ENCODE measurements around the gene SPATA46. TPM values are rescaled to one million over a fixed set of nuclear protein-coding genes. Genes with fewer than 3 reads are reported as not detected.

The SPATA46 gene
- total and polyA plus RNA-seq, 9 of the 15 experiments (the other 6 are each of a cell fraction or from before 2014, with no cell fraction given): 0.04 to 0.11 TPM; not detected in 7

DNA sequence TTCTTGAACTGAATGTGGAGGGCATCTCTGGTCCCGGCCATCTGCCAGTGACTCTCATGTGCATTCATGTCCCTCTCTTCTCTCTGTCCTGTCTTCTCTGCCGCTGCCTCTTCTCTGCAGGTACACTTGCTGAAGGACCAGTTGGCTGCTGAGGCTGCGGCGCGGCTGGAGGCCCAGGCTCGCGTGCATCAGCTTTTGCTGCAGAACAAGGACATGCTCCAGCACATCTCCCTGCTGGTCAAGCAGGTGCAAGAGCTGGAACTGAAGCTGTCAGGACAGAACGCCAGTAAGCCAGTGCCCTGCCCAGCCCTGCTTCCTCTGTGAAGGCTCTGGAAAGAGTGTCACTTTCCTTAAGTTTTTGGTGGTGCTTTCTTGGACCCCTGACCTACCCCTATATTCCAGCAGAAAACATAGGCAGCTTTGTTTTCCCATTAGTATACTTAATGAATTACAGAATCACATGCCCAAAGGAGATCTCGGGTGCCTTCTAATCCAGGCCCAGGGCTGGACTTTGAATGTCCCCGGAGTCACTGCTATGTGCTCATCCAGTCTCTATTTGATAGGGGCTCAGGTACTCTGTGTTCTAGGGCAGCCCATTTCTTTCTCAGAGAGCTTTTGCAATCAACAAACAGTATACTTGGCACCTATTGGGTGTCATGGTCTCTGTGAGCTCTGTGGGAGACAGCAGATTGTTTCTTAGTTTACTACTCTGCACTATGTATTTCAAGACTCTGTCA, 11.2 kb downstream of the SPATA46 start:
- POLR2A ChIA-PET: interaction anchor here (0.7 kb wide), 1 partner anchor 22 kb away, joined by 4 read pairs; no protein-coding TSS in a partner anchor
- H3K9me3 ChIP-seq (replicated peaks; ENCODE audit: control insufficient read depth, insufficient read depth, low read depth, low read length): no peaks in the 10 kb centered on the region
- CTCF ChIA-PET (ENCODE audit: low intra/inter-chr PET ratio): no interaction called here
- H3K4me3 ChIP-seq: no peak overlapping the region
- no peak overlapping the region for H3K4me2 ChIP-seq (ENCODE audit: insufficient read depth, low read length)
- whole genome bisulfite sequencing (ENCODE audit: insufficient coverage, low coverage, missing lambda C conversion rate): 74% methylated on average over 9 of the region's 10 CpGs
- no peaks in the 10 kb centered on the region for H3K79me2 ChIP-seq (ENCODE audit: control insufficient read depth, insufficient read depth, low read length)
- H3K4me1 ChIP-seq (replicated peaks in 1 of 2; ENCODE audit: control insufficient read depth in 2 of 2, insufficient read depth in 2 of 2, low read length in 2 of 2): peaks cover 13 to 15% of the 10 kb centered on the region in 2 experiments; a peak in 4 of 5 replicates
- no peaks in the 10 kb centered on the region for H3K27me3 ChIP-seq (ENCODE audit: control insufficient read depth in 2 of 2, insufficient read depth in 2 of 2, low read length in 2 of 2)
- H4K20me1 ChIP-seq (replicated peaks; ENCODE audit: control insufficient read depth, insufficient read depth, low read length): no peaks in the 10 kb centered on the region
- in situ Hi-C loops (cut with MboI): no loop called here
- H3K9me1 ChIP-seq (ENCODE audit: control insufficient read depth, insufficient read depth, low read length): no peaks in the 10 kb centered on the region
- no TSS peak for BruUV-seq (replicated peaks)
- intact Hi-C loops (cut with micrococcal nuclease): no loop called here
- no peak for DNase-seq (ENCODE audit: extremely low read depth in 1 of 4, low spot score in 3 of 4)
- no peak overlapping the region for H2AFZ ChIP-seq (ENCODE audit: low read depth, low read length)
- no peaks in the 10 kb centered on the region for H3K36me3 ChIP-seq (ENCODE audit: control insufficient read depth, insufficient read depth, low read length)
- FAIRE-seq: no peak
- ATAC-seq: no peak
- TF ChIP-seq, protein P1, sequence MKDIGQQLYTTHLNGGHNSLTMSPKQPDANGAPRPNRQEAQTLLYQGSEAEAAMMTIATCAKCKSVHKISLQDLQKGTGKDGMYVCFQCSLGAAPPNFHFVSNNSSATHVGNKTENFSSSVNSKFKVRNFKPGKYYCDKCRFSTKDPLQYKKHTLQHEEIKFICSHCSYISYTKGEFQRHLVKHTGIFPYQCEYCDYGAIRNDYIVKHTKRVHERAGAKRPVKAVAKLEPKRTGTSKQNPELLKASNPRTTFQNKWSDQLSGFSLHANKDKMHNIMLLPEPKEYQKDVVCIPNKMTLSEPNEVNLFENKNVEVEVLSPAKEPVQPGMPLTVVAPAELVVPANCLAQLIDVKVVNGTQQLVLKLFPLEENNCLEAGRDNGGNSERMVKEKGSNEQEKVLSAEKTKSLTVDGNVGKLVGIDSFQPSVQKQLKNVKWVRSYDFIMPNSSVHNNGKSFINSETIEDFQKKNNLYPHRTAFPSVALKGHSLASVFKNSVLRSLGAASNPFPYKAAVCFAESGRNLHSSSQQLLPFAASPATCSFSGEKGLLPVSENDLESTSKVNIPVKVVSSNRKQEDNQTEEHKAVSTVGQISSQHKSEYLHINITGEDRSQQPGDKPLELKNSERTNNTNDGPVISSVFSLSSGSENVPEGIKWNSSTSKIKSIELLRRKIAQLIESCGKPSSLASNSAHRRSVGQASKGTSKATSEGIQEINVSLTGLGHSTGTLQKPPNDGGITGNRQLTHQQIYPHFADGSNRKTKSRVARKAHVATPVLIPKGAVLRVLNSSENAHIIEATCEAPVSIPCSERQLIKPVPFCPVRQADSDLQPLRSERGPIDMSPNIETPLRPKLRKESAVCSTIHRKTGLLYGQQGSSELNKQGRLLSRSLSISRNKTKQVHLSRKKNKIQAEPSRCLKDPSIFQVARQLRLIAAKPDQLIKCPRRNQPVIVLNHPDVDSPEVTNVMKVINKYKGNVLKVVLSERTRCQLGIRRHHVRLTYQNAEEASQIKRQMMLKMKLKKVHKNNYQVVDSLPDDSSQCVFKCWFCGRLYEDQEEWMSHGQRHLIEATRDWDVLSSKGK (CRISPR knock-in tag; IDR thresholded peaks at IDR 0.05): no peak
- no peak for TF ChIP-seq ETV5 (CRISPR knock-in tag; IDR thresholded peaks at IDR 0.05; ENCODE audit: low read depth)
- H3K9ac ChIP-seq (ENCODE audit: insufficient read depth in 1 of 2, low read depth in 2 of 2, low read length in 2 of 2): no peak overlapping the region
- H3K27ac ChIP-seq (ENCODE audit: extremely low read depth, low read depth, low read length): no peak overlapping the region
